H1 (cell line): ENCODE results near the gene DAP. TPM values are rescaled to one million over a fixed set of nuclear protein-coding genes. Genes with fewer than 3 reads are reported as not detected.

Experiments
- CEBPB ChIP-seq: IDR thresholded peaks from 2 replicates; pipeline ENCODE4 v1.6.1; 2012; ENCODE audit warnings: low read depth, low read length
- CHD7 ChIP-seq: fragments of 300-600 bp; sonication (generic); IDR thresholded peaks from 2 replicates; pipeline ENCODE4 v1.7.1; 2012; ENCODE audit warnings: low read length, moderate library complexity, mild to moderate bottlenecking, inconsistent platforms; ENCODE audit not compliant: insufficient replicate concordance
- CTBP2 ChIP-seq: IDR thresholded peaks from 2 replicates; pipeline ENCODE4 v1.7.0; 2011; ENCODE audit warnings: borderline replicate concordance, mild to moderate bottlenecking, moderate library complexity, mixed read lengths, low read length; ENCODE audit not compliant: insufficient read depth, insufficient read length
- E2F6 ChIP-seq: IDR thresholded peaks from 2 replicates; pipeline ENCODE4 v1.6.1; 2012; ENCODE audit warnings: inconsistent platforms
- SRF ChIP-seq: IDR thresholded peaks from 2 replicates; pipeline ENCODE4 v1.6.1; 2011; ENCODE audit warnings: mild to moderate bottlenecking, low read depth, low read length, moderate library complexity
- polyA plus RNA-seq, 7 experiments: library from polyadenylated mRNA; depleted of rRNA in 3 of 7; stranded (reverse) in 5 of 7; unstranded in 2 of 7; fragments of >200 nt in 5 of 7; fragments of 200-250 nt in 2 of 7; gene quantifications; 1 replicate in 5 of 7; 2 replicates in 1 of 7; 4 replicates in 1 of 7; pipeline versions ENCODE4 v1.2.1 to v1.2.3, GENCODE V29; 2011 to 2013; ENCODE audit warnings: missing spikeins in 2 of 7, mixed read lengths in 2 of 7
- total RNA-seq: library from RNA; stranded (reverse); fragmentation: NEBNext Ultra II Directional; extraction: Animal tissue kit (Norgen Biotek cat#: 25700); gene quantifications from 2 replicates; pipeline ENCODE4 v1.2.1, GENCODE V29; 2021

Gene DAP
- total and polyA plus RNA-seq, 2 of the 8 experiments (the other 6 are each of a cell fraction or from before 2014, with no cell fraction given), result 26.2 to 44.4 TPM

- TF ChIP-seq CTBP2 (no peak), SRF (no peak), E2F6 (no peak), CEBPB (no peak), CHD7 (no peak)
Measured at GRCh38 chr5:10655972-10656830, 104.8 kb downstream of the DAP start (continued).
